HepG2 (cell line): Measurements from ENCODE around the gene PRKCE.

ENCODE experiments used
- CHD2 ChIP-seq: IDR thresholded peaks from 2 replicates; pipeline ENCODE4 v1.6.1; 2011; ENCODE audit warnings: low read depth, low read length, improper control_type of control experiment
- CTCF ChIP-seq: sonication (generic); formaldehyde crosslinking; IDR thresholded peaks from 2 replicates; pipeline ENCODE4 v1.5.0; 2020; ENCODE audit warnings: mild to moderate bottlenecking, missing genetic modification reagents, moderate library complexity
- E2F2 ChIP-seq: sonication (generic); formaldehyde crosslinking; IDR thresholded peaks from 2 replicates; pipeline ENCODE4 v1.4.0; 2020; ENCODE audit warnings: missing genetic modification reagents, borderline replicate concordance
- EP300 ChIP-seq, 3 experiments: sonication (generic) in 1 of 3; formaldehyde crosslinking in 1 of 3; IDR thresholded peaks; 2 replicates each; pipeline versions ENCODE4 v1.5.1 to v1.6.1; 2011 to 2020; ENCODE audit warnings: low read depth in 2 of 3, low read length in 2 of 3, borderline replicate concordance in 1 of 3, improper control_type of control experiment in 1 of 3, mild to moderate bottlenecking in 1 of 3, missing genetic modification reagents in 1 of 3, moderate library complexity in 1 of 3
- NPAS2 ChIP-seq: sonication (generic); formaldehyde crosslinking; IDR thresholded peaks from 2 replicates; pipeline ENCODE4 v1.8.0; 2022; ENCODE audit warnings: mild to moderate bottlenecking, missing genetic modification reagents, borderline replicate concordance
- NR2F1 ChIP-seq, 2 experiments: fragments of 450-650 bp in 1 of 2; formaldehyde crosslinking in 1 of 2; IDR thresholded peaks; 2 replicates each; pipeline versions ENCODE4 v1.5.0 to v1.6.1; 2016 to 2020; ENCODE audit warnings: mild to moderate bottlenecking in 1 of 2, missing compliant biosample characterization in 1 of 2, missing genetic modification reagents in 1 of 2, moderate library complexity in 1 of 2
- POLR2A ChIP-seq, 2 experiments: IDR thresholded peaks; 2 replicates each; pipeline ENCODE4 v1.6.1; 2011; ENCODE audit warnings: low read depth in 2 of 2, low read length in 2 of 2, mild to moderate bottlenecking in 1 of 2, moderate library complexity in 1 of 2; ENCODE audit not compliant: insufficient read depth in 1 of 2
- POLR2AphosphoS5 ChIP-seq: IDR thresholded peaks from 2 replicates; pipeline ENCODE4 v1.6.1; 2012; ENCODE audit warnings: low read depth, low read length
- TEF ChIP-seq: sonication (generic); formaldehyde crosslinking; IDR thresholded peaks from 2 replicates; pipeline ENCODE4 v1.5.0; 2020; ENCODE audit warnings: missing genetic modification reagents
- YY1 ChIP-seq: IDR thresholded peaks from 2 replicates; pipeline ENCODE4 v1.6.1; 2011; ENCODE audit warnings: low read length, low read depth, moderate library complexity, mild to moderate bottlenecking; ENCODE audit not compliant: insufficient read depth, insufficient replicate concordance
- ZNF224 ChIP-seq: sonication (generic); formaldehyde crosslinking; IDR thresholded peaks from 2 replicates; pipeline ENCODE4 v1.5.0; 2020; ENCODE audit warnings: mild to moderate bottlenecking, missing genetic modification reagents

GRCh38 chr2:45654250-45654649 lies 2.8 kb downstream of the PRKCE start:
- no peak for TF ChIP-seq CHD2
- TF ChIP-seq TEF (CRISPR knock-in tag), result no peak
- TF ChIP-seq POLR2AphosphoS5, result no peak
- no peak for TF ChIP-seq YY1
- no peak for TF ChIP-seq EP300 (IDR thresholded peaks at IDR 0.05; ENCODE audit: low read depth in 2 of 2, low read length in 2 of 2)
- TF ChIP-seq EP300 (CRISPR knock-in tag; IDR thresholded peaks at IDR 0.05; ENCODE audit: borderline replicate concordance), result no peak
- TF ChIP-seq NPAS2 (CRISPR knock-in tag), result no peak
- no peak for TF ChIP-seq E2F2 (CRISPR knock-in tag)
- no peak for TF ChIP-seq ZNF224 (CRISPR knock-in tag)
- TF ChIP-seq POLR2A (IDR thresholded peaks at IDR 0.05; ENCODE audit: insufficient read depth in 1 of 2, low read depth in 2 of 2, low read length in 2 of 2), result no peak
- TF ChIP-seq NR2F1 (CRISPR knock-in tag; IDR thresholded peaks at IDR 0.05), result no peak
- no peak for TF ChIP-seq CTCF (CRISPR knock-in tag)
